GM19043 (cell line): ENCODE data around the gene ZNF534.
"Not testable (repeated sequence)": the region's sequence is repeated elsewhere in the genome, so short reads cannot be mapped to it uniquely, and the experiment has no call there.

Source experiments
- ATAC-seq: cut with Tn5 transposase; IDR thresholded peaks from one replicate; pipeline ENCODE4 v1.9.1; 2021; ENCODE audit warnings: low read depth; ENCODE audit not compliant: unreplicated experiment

ZNF534 gene

GRCh38 chr19:52494518-52494917 lies 65.6 kb downstream of the ZNF534 start:
- ATAC-seq: no peak

GRCh38 chr19:52498571-52498970 lies 69.6 kb downstream of the ZNF534 start:
- ATAC-seq: no peak

- ATAC-seq: not testable (repeated sequence)
Observed at GRCh38 chr19:52500474-52500873, 71.5 kb downstream of the ZNF534 start.

- not testable (repeated sequence) for ATAC-seq
Observed at GRCh38 chr19:52500991-52501390, 72.0 kb downstream of the ZNF534 start.
